NT2/D1 (cell line): Measurements from ENCODE around the gene MYB.

Experiments
- DNase-seq: peaks from one replicate; pipeline ENCODE4 v3.0.0-alpha.2; 2011; ENCODE audit warnings: low read depth, low spot score
- H3K27me3 ChIP-seq: 2 replicates; pipeline ENCODE4 v1.6.0; 2011; ENCODE audit warnings: mild to moderate bottlenecking; ENCODE audit not compliant: insufficient read length, insufficient read depth
- H3K36me3 ChIP-seq: 2 replicates; pipeline ENCODE4 v1.6.1; 2011; ENCODE audit warnings: mild to moderate bottlenecking, low read length, mixed read lengths; ENCODE audit not compliant: insufficient read depth, insufficient read length
- H3K4me1 ChIP-seq: 2 replicates; pipeline ENCODE4 v1.5.1; 2011; ENCODE audit not compliant: insufficient read depth, insufficient read length
- H3K4me3 ChIP-seq: 2 replicates; pipeline ENCODE4 v1.5.1; 2011; ENCODE audit warnings: low read depth; ENCODE audit not compliant: insufficient read length
- H3K9ac ChIP-seq: 2 replicates; pipeline ENCODE4 v1.6.0; 2011; ENCODE audit warnings: low read depth; ENCODE audit not compliant: insufficient read length
- H3K9me3 ChIP-seq: 2 replicates; pipeline ENCODE4 v1.5.1; 2011; ENCODE audit warnings: mild to moderate bottlenecking, low read length; ENCODE audit not compliant: insufficient read depth
- SUZ12 ChIP-seq: IDR thresholded peaks from 2 replicates; pipeline ENCODE4 v1.6.1; 2011; ENCODE audit not compliant: insufficient read length, insufficient read depth; ENCODE audit errors: extremely low read depth
- YY1 ChIP-seq: IDR thresholded peaks from 2 replicates; pipeline ENCODE4 v1.6.1; 2011; ENCODE audit not compliant: insufficient read length, insufficient read depth
- ZNF274 ChIP-seq: IDR thresholded peaks from 2 replicates; pipeline ENCODE4 v1.6.1; 2011; ENCODE audit warnings: mild to moderate bottlenecking, low read depth, low read length

MYB gene

GRCh38 chr6:135261872-135262725, 81.0 kb downstream of the MYB start:
- Histone ChIP-seq H3K36me3 (no peaks in the 10 kb centered on the region), H3K9me3 (no peaks in the 10 kb centered on the region), H3K9ac (no peak overlapping the region), H3K4me1 (no peaks in the 10 kb centered on the region), H3K27me3 (no peaks in the 10 kb centered on the region), H3K4me3 (no peak overlapping the region)
- TF ChIP-seq ZNF274 = no peak
- no peak for TF ChIP-seq SUZ12
- TF ChIP-seq YY1 = no peak
- no peak for DNase-seq

GRCh38 chr6:135265278-135265677, 84.2 kb downstream of the MYB start:
- Histone ChIP-seq H3K4me1 (no peaks in the 10 kb centered on the region), H3K9me3 (no peaks in the 10 kb centered on the region), H3K27me3 (no peaks in the 10 kb centered on the region), H3K9ac (no peak overlapping the region), H3K4me3 (no peak overlapping the region), H3K36me3 (no peaks in the 10 kb centered on the region)
- no peak for DNase-seq
- no peak for TF ChIP-seq ZNF274

DNA sequence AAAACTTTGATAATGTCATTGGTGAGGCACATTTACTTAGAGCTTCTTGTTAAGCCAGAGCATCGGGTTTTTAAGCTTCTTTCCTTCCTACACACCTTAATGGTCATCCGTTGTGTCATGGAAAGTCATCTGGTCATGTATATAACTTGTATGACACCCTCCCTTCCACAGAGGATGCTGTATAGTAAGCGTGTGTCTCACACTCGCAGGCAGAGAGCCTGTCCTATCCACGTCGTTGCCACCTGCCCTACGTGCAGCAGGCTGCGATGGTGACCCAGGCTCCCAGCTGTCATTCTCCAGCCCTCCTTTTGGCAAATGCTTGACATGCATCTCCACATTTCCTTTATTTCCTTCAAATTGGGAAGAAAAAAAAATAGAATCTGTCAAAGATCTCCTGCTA, 85.6 kb downstream of the MYB start:
- H3K27me3 ChIP-seq = no peaks in the 10 kb centered on the region
- DNase-seq = no peak
- no peak overlapping the region for H3K9ac ChIP-seq
- no peak overlapping the region for H3K4me3 ChIP-seq
- no peaks in the 10 kb centered on the region for H3K9me3 ChIP-seq
- no peaks in the 10 kb centered on the region for H3K4me1 ChIP-seq
- H3K36me3 ChIP-seq = no peaks in the 10 kb centered on the region
- no peak for TF ChIP-seq ZNF274
- TF ChIP-seq YY1 = no peak
- TF ChIP-seq SUZ12 = no peak

- no peak for DNase-seq
- Histone ChIP-seq H3K9ac (no peak overlapping the region), H3K4me3 (no peak overlapping the region), H3K27me3 (no peaks in the 10 kb centered on the region), H3K36me3 (no peaks in the 10 kb centered on the region), H3K4me1 (no peaks in the 10 kb centered on the region), H3K9me3 (no peaks in the 10 kb centered on the region)
- no peak for TF ChIP-seq ZNF274
- TF ChIP-seq SUZ12 = no peak
- no peak for TF ChIP-seq YY1
These were observed 86.0 kb downstream of the MYB start for GRCh38 chr6:135267085-135267484.

GRCh38 chr6:135268263-135268662, 87.2 kb downstream of the MYB start:
- H3K9me3 ChIP-seq = no peaks in the 10 kb centered on the region
- H3K4me3 ChIP-seq = no peak overlapping the region
- H3K27me3 ChIP-seq = no peaks in the 10 kb centered on the region
- no peak overlapping the region for H3K9ac ChIP-seq
- no peaks in the 10 kb centered on the region for H3K36me3 ChIP-seq
- TF ChIP-seq ZNF274 = no peak
- TF ChIP-seq SUZ12 = no peak
- TF ChIP-seq YY1 = no peak
- DNase-seq = no peak
- H3K4me1 ChIP-seq = no peaks in the 10 kb centered on the region

DNA sequence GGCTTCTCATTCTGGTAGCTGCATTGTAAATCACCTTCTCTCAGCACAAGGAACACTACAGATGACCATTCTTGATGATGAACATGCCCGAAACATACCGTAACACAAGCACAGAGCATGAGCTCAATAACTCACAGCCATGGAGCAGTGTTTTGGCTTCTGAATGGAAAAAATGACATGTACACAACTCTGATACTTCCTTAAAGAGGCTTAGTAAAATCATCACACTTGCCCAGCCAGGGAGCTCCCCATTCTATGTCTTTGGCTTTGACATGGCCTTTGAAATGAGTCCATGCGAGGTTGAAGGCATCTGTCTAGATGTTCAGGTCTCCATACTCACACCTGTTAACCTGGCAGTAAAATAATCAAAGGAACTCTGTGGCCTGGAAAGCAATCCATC, 87.6 kb downstream of the MYB start:
- H3K4me1 ChIP-seq = no peaks in the 10 kb centered on the region
- no peaks in the 10 kb centered on the region for H3K27me3 ChIP-seq
- no peak overlapping the region for H3K9ac ChIP-seq
- no peak for DNase-seq
- H3K4me3 ChIP-seq = no peak overlapping the region
- H3K36me3 ChIP-seq = no peaks in the 10 kb centered on the region
- H3K9me3 ChIP-seq = no peaks in the 10 kb centered on the region
- TF ChIP-seq YY1 (no peak), ZNF274 (no peak), SUZ12 (no peak)
